Neural cell (in vitro differentiated cells): ENCODE results near the gene HS2ST1. TPM values are rescaled to one million over a fixed set of nuclear protein-coding genes. Genes with fewer than 3 reads are reported as not detected.

ENCODE experiments used
- H2AFZ ChIP-seq: fragments of 200-600, 300-800 bp; sonication (generic), shearing (Covaris generic); 2 replicates; pipeline ENCODE4 v1.6.0; 2014; ENCODE audit warnings: low read depth, mild to moderate bottlenecking, antibody characterized with exemption, low read length, moderate library complexity
- H3F3A ChIP-seq: fragments of 200-600 bp; shearing (Covaris generic); 2 replicates; pipeline ENCODE4 v1.6.1; 2016; ENCODE audit warnings: mild to moderate bottlenecking, moderate library complexity, mixed read lengths, antibody characterized with exemption, low read length; ENCODE audit not compliant: insufficient read depth, poor library complexity, severe bottlenecking
- H3K27ac ChIP-seq: fragments of 200-600, 300-800 bp; sonication (generic), shearing (Covaris generic); 2 replicates; pipeline ENCODE4 v1.5.1; 2014; ENCODE audit warnings: mild to moderate bottlenecking, low read length, moderate library complexity
- H3K27me3 ChIP-seq: fragments of 300-800, 200-600 bp; sonication (generic), shearing (Covaris generic); 2 replicates; pipeline ENCODE4 v1.6.0; 2014; ENCODE audit warnings: mild to moderate bottlenecking, low read depth, low read length, moderate library complexity; ENCODE audit not compliant: insufficient read depth
- H3K36me3 ChIP-seq: fragments of 300-800, 200-600 bp; sonication (generic), shearing (Covaris generic); 2 replicates; pipeline ENCODE4 v1.5.1; 2014; ENCODE audit warnings: mild to moderate bottlenecking, antibody characterized with exemption, low read length, moderate library complexity; ENCODE audit not compliant: insufficient read depth
- H3K4me2 ChIP-seq: fragments of 300-800, 200-600 bp; sonication (generic), shearing (Covaris generic); 2 replicates; pipeline ENCODE4 v1.6.0; 2014; ENCODE audit warnings: mild to moderate bottlenecking, low read length
- H3K4me3 ChIP-seq: fragments of 300-800, 200-600 bp; sonication (generic), shearing (Covaris generic); 2 replicates; pipeline ENCODE4 v1.5.1; 2014; ENCODE audit warnings: mild to moderate bottlenecking, low read length, moderate library complexity
- H3K79me2 ChIP-seq: fragments of 200-600 bp; shearing (Covaris generic); replicated peaks from 2 replicates; pipeline ENCODE4 v1.6.0; 2014; ENCODE audit warnings: mild to moderate bottlenecking, low read length, moderate library complexity; ENCODE audit not compliant: insufficient read depth
- H3K9ac ChIP-seq: fragments of 300-800, 200-600 bp; sonication (generic), shearing (Covaris generic); 2 replicates; pipeline ENCODE4 v1.6.1; 2016; ENCODE audit warnings: mild to moderate bottlenecking, low read length, mixed read lengths
- H3K9me2 ChIP-seq: fragments of 200-600 bp; shearing (Covaris generic); 2 replicates; pipeline ENCODE4 v1.6.1; 2016; ENCODE audit warnings: mild to moderate bottlenecking, low read length, mixed read lengths; ENCODE audit not compliant: insufficient read depth
- H3K9me3 ChIP-seq: fragments of 200-600, 300-800 bp; sonication (generic), shearing (Covaris generic); 2 replicates; pipeline ENCODE4 v1.6.1; 2016; ENCODE audit warnings: mild to moderate bottlenecking, mixed run types, low read length, moderate library complexity, mixed read lengths
- H4K20me1 ChIP-seq: fragments of 200-600 bp; shearing (Covaris generic); 2 replicates; pipeline ENCODE4 v1.6.1; 2016; ENCODE audit warnings: mild to moderate bottlenecking, mixed run types; ENCODE audit not compliant: insufficient read depth
- CTCF ChIP-seq: fragments of 450-650 bp; IDR thresholded peaks from 2 replicates; pipeline ENCODE4 v1.5.1; 2014; ENCODE audit warnings: antibody characterized with exemption, mild to moderate bottlenecking, moderate library complexity; ENCODE audit not compliant: poor library complexity, severe bottlenecking
- EP300 ChIP-seq: fragments of 450-650 bp; conservative IDR thresholded peaks from 2 replicates; pipeline ENCODE4 v1.6.1; 2014; ENCODE audit warnings: antibody characterized with exemption, mild to moderate bottlenecking, moderate library complexity; ENCODE audit not compliant: poor library complexity, severe bottlenecking
- EZH2 ChIP-seq: fragments of 200-600, 300-800 bp; shearing (Covaris generic), sonication (generic); IDR thresholded peaks from 2 replicates; pipeline ENCODE4 v1.6.1; 2014; ENCODE audit warnings: antibody characterized with exemption, low read length, borderline replicate concordance, mild to moderate bottlenecking; ENCODE audit not compliant: insufficient read depth, poor library complexity, severe bottlenecking
- MXI1 ChIP-seq: fragments of 450-650 bp; conservative IDR thresholded peaks from 2 replicates; pipeline ENCODE4 v1.6.1; 2014; ENCODE audit warnings: antibody characterized with exemption, mild to moderate bottlenecking; ENCODE audit not compliant: poor library complexity, severe bottlenecking
- POLR2AphosphoS5 ChIP-seq: IDR thresholded peaks from 2 replicates; pipeline ENCODE4 v1.6.1; 2012
- RAD21 ChIP-seq: fragments of 450-650 bp; conservative IDR thresholded peaks from 2 replicates; pipeline ENCODE4 v1.6.1; 2014; ENCODE audit warnings: antibody characterized with exemption, mild to moderate bottlenecking, moderate library complexity
- REST ChIP-seq: IDR thresholded peaks from 2 replicates; pipeline ENCODE4 v1.6.1; 2012; ENCODE audit warnings: borderline replicate concordance
- SMC3 ChIP-seq: fragments of 450-650 bp; conservative IDR thresholded peaks from 2 replicates; pipeline ENCODE4 v1.6.1; 2014; ENCODE audit warnings: antibody characterized with exemption, mild to moderate bottlenecking, moderate library complexity; ENCODE audit not compliant: poor library complexity
- TAF1 ChIP-seq: IDR thresholded peaks from 2 replicates; pipeline ENCODE4 v1.6.1; 2012; ENCODE audit warnings: low read depth
- polyA plus RNA-seq: library from polyadenylated mRNA; depleted of rRNA; stranded (reverse); fragments of >200 nt; gene quantifications from 2 replicates; pipeline ENCODE4 v1.2.3, GENCODE V29; 2014

The HS2ST1 gene
- polyA plus RNA-seq, 1 donor from 2014 or later = 24.7 TPM

DNA sequence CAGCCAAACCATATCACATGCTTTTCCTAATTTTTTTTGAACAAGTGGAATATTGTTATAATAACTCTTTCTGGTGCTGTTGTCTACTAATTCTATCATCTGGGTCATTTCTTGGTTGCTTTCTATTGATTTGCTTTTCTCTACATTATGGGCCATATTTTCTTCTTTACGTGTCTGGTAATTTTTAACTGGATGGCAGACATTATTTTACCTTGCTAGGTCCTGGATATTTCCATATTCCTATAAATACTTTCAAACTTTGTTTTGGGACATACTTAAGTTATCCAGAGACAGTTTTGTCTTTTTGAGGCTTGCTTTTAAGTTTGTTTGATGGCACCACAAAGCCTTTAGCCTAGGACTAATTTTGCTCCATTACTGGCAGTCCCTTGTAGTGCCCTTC is 11.3 kb downstream of the HS2ST1 start:
- no peaks in the 10 kb centered on the region for H4K20me1 ChIP-seq
- TF ChIP-seq POLR2AphosphoS5 (no peak), EZH2 (no peak), CTCF (no peak), RAD21 (no peak), MXI1 (no peak), EP300 (no peak), SMC3 (no peak), TAF1 (no peak), REST (no peak)
- no peak overlapping the region for H2AFZ ChIP-seq
- no peak overlapping the region for H3K9ac ChIP-seq
- H3K4me3 ChIP-seq = no peak overlapping the region
- no peak overlapping the region for H3K27ac ChIP-seq
- H3K4me2 ChIP-seq = no peak overlapping the region
- H3K36me3 ChIP-seq = no peaks in the 10 kb centered on the region
- H3K27me3 ChIP-seq = no peaks in the 10 kb centered on the region
- peaks cover 47% of the 10 kb centered on the region for H3K79me2 ChIP-seq
- H3F3A ChIP-seq = no peaks in the 10 kb centered on the region
- no peaks in the 10 kb centered on the region for H3K9me2 ChIP-seq
- peaks cover 6% of the 10 kb centered on the region for H3K9me3 ChIP-seq

DNA sequence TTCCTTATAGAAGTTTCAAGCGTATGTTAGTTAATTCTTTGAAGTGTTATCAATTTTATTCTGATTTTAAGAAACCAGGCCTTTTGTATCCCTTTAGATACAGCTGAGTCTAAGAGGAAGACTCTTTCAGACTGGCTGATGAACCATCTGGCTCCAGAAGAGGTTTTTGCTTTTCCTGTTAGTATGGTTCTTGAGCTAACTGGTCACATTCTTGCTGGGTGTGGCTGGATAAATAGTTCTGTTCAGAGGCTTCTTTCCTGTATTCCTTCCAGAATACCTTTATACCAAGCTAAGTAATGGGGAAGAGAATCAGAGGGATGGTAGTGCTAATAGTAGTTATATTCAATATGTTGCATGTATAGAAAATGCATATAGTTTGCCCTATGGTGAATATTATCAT is 12.4 kb downstream of the HS2ST1 start:
- no peak for TF ChIP-seq TAF1
- no peak for TF ChIP-seq EP300
- no peak for TF ChIP-seq SMC3
- no peak for TF ChIP-seq MXI1
- no peak for TF ChIP-seq REST
- no peak for TF ChIP-seq EZH2
- TF ChIP-seq POLR2AphosphoS5 = no peak
- TF ChIP-seq RAD21 = no peak
- no peak for TF ChIP-seq CTCF
- no peak overlapping the region for H3K4me3 ChIP-seq
- H3F3A ChIP-seq = no peaks in the 10 kb centered on the region
- H3K9me2 ChIP-seq = no peaks in the 10 kb centered on the region
- no peak overlapping the region for H3K9ac ChIP-seq
- peaks cover 49% of the 10 kb centered on the region for H3K79me2 ChIP-seq
- no peak overlapping the region for H2AFZ ChIP-seq
- no peaks in the 10 kb centered on the region for H4K20me1 ChIP-seq
- no peaks in the 10 kb centered on the region for H3K36me3 ChIP-seq
- no peak overlapping the region for H3K4me2 ChIP-seq
- H3K27me3 ChIP-seq = no peaks in the 10 kb centered on the region
- peaks cover 1% of the 10 kb centered on the region for H3K9me3 ChIP-seq
- no peak overlapping the region for H3K27ac ChIP-seq
